HCT116 (cell line): ENCODE data around the gene MTIF3. TPM values are rescaled to one million over a fixed set of nuclear protein-coding genes. Genes with fewer than 3 reads are reported as not detected.
A peak's percentile ranks its signal among the peaks of the same experiment; 100 is the strongest.

ENCODE experiments used
- ATAC-seq: fragments of 200-7000 bp; cut with Tn5 transposase; 2 replicates; pipeline ENCODE4 v1.9.1; 2020; ENCODE audit warnings: mild to moderate bottlenecking, moderate library complexity
- BruUV-seq: library from RNA; stranded (reverse); fragments of 400-500 nt; replicated peaks from 2 replicates; lab custom pipeline; 2021; lab: Mats Ljungman, UMichigan
- CTCF ChIA-PET: fragments of 300-600 bp; sonication (Branson Sonifier 250); formaldehyde crosslinking; loops from one replicate; lab custom pipeline; 2021; ENCODE audit warnings: antibody characterized with exemption; lab: Charles Lee
- POLR2A ChIA-PET: fragments of 300-600, 350-600 bp; sonication (Branson Sonifier 250); formaldehyde crosslinking; loops from one replicate; lab custom pipeline; 2021; ENCODE audit warnings: antibody characterized with exemption; lab: Charles Lee
- RAD21 ChIA-PET, 2 experiments: fragments of 300-600 bp; sonication (Branson Sonifier 250); formaldehyde crosslinking; loops; one replicate each; lab custom pipeline; 2023; ENCODE audit warnings: low total read pairs in 2 of 2; ENCODE audit not compliant: uncharacterized antibody in 2 of 2, unreplicated experiment in 2 of 2, low non-redundant PET in 1 of 2; lab: Charles Lee
- DNase-seq: peaks from one replicate; pipeline ENCODE4 v3.0.0-alpha.2; 2010; ENCODE audit warnings: low read depth, low spot score
- H2AFZ ChIP-seq: fragments of 200-600 bp; shearing (Covaris generic), sonication (generic); 2 replicates; pipeline ENCODE4 v1.6.1; 2017; ENCODE audit warnings: low read depth, mixed run types, mixed read lengths, antibody characterized with exemption, low read length; ENCODE audit not compliant: poor library complexity, severe bottlenecking
- H3K27ac ChIP-seq: 2 replicates; pipeline ENCODE4 v1.5.1; 2012; ENCODE audit warnings: low read depth, low read length
- H3K27me3 ChIP-seq: fragments of 200-600 bp; sonication (generic); 2 replicates; pipeline ENCODE4 v1.6.1; 2016; ENCODE audit warnings: mixed run types, low read length, mixed read lengths; ENCODE audit not compliant: insufficient read depth
- H3K36me3 ChIP-seq, 2 experiments: fragments of 200-500 bp in 1 of 2; fragments of 200-600 bp in 1 of 2; sonication (Bioruptor generic) in 1 of 2; sonication (generic) in 1 of 2; 2 replicates each; pipeline versions ENCODE4 v1.5.1 to v1.6.1; 2014 to 2016; ENCODE audit warnings: low read length in 2 of 2, inconsistent platforms in 1 of 2, mixed read lengths in 1 of 2, mixed run types in 1 of 2; ENCODE audit not compliant: insufficient read depth in 2 of 2, control insufficient read depth in 1 of 2
- H3K4me1 ChIP-seq, 2 experiments: fragments of 200-600 bp in 1 of 2; sonication (generic) in 1 of 2; 2 replicates each; pipeline versions ENCODE4 v1.5.1 to v1.6.1; 2012 to 2017; ENCODE audit warnings: low read length in 2 of 2, inconsistent platforms in 1 of 2, mild to moderate bottlenecking in 1 of 2, mixed read lengths in 1 of 2, mixed run types in 1 of 2, moderate library complexity in 1 of 2; ENCODE audit not compliant: insufficient read depth in 2 of 2, control insufficient read depth in 1 of 2
- H3K4me2 ChIP-seq: fragments of 200-600 bp; sonication (generic); 2 replicates; pipeline ENCODE4 v1.6.1; 2017; ENCODE audit warnings: mixed run types, low read length, mixed read lengths
- H3K4me3 ChIP-seq, 2 experiments: fragments of 200-600 bp in 1 of 2; sonication (generic) in 1 of 2; replicated peaks in 1 of 2; 2 replicates each; pipeline ENCODE4 v1.5.1; 2011 to 2016; ENCODE audit warnings: low read length in 2 of 2, control low read depth in 1 of 2, low read depth in 1 of 2, mild to moderate bottlenecking in 1 of 2, mixed read lengths in 1 of 2, mixed run types in 1 of 2
- H3K79me2 ChIP-seq: fragments of 200-600 bp; sonication (generic); 2 replicates; pipeline ENCODE4 v1.6.1; 2017; ENCODE audit warnings: mild to moderate bottlenecking, mixed run types, low read length, moderate library complexity, mixed read lengths; ENCODE audit not compliant: insufficient read depth
- H3K9ac ChIP-seq: fragments of 200-600 bp; sonication (generic); 2 replicates; pipeline ENCODE4 v1.6.1; 2016; ENCODE audit warnings: low read length, mixed read lengths
- H3K9me2 ChIP-seq: fragments of 200-600 bp; sonication (generic), shearing (Covaris generic); 2 replicates; pipeline ENCODE4 v1.6.1; 2017; ENCODE audit warnings: mixed run types, mild to moderate bottlenecking, moderate library complexity; ENCODE audit not compliant: insufficient read depth
- H3K9me3 ChIP-seq, 2 experiments: fragments of 200-500 bp in 1 of 2; fragments of 200-600 bp in 1 of 2; sonication (Bioruptor generic) in 1 of 2; sonication (generic) in 1 of 2; 2 replicates each; pipeline ENCODE4 v1.6.1; 2014 to 2017; ENCODE audit warnings: low read length in 2 of 2, mixed read lengths in 2 of 2, inconsistent platforms in 1 of 2, low read depth in 1 of 2, mild to moderate bottlenecking in 1 of 2, mixed run types in 1 of 2, moderate library complexity in 1 of 2; ENCODE audit not compliant: control insufficient read depth in 1 of 2, insufficient read depth in 1 of 2
- H4K20me1 ChIP-seq: fragments of 200-600 bp; sonication (generic), shearing (Covaris generic); 2 replicates; pipeline ENCODE4 v1.6.1; 2017; ENCODE audit warnings: mixed run types, mild to moderate bottlenecking, moderate library complexity; ENCODE audit not compliant: insufficient read depth
- EZH2phosphoT487 ChIP-seq: fragments of 200-600 bp; IDR thresholded peaks from 2 replicates; pipeline ENCODE4 v1.6.1; 2018; ENCODE audit warnings: antibody characterized with exemption, borderline replicate concordance
- FOSL1 ChIP-seq: IDR thresholded peaks from 2 replicates; pipeline ENCODE4 v1.6.1; 2012; ENCODE audit warnings: low read depth
- POLR2AphosphoS5 ChIP-seq: IDR thresholded peaks from 2 replicates; pipeline ENCODE4 v1.6.1; 2011; ENCODE audit warnings: mild to moderate bottlenecking, low read depth, low read length, moderate library complexity
- RAD21 ChIP-seq: IDR thresholded peaks from 2 replicates; pipeline ENCODE4 v1.6.1; 2012; ENCODE audit warnings: low read depth, mild to moderate bottlenecking
- REST ChIP-seq: IDR thresholded peaks from 2 replicates; pipeline ENCODE4 v1.6.1; 2012; ENCODE audit warnings: low read depth
- SIN3A ChIP-seq: IDR thresholded peaks from 2 replicates; pipeline ENCODE4 v1.6.1; 2012; ENCODE audit warnings: low read depth
- intact Hi-C: fragments of 100-400 bp; cut with micrococcal nuclease; formaldehyde crosslinking; loops from 2 replicates; pipeline ENCODE4 v1.10.0; 2022
- total RNA-seq: library from RNA; stranded (reverse); gene quantifications from one replicate; pipeline ENCODE4 v1.2.1, GENCODE V29; 2021; ENCODE audit not compliant: unreplicated experiment
- TF ChIP-seq, protein P1 (sequence below): IDR thresholded peaks from 2 replicates; pipeline ENCODE4 v1.6.1; 2012
- TF ChIP-seq, protein P2 (sequence below), 3 experiments: fragments of 200-600 bp in 1 of 3; sonication (generic) in 1 of 3; IDR thresholded peaks in 2 of 3; conservative IDR thresholded peaks in 1 of 3; 2 replicates each; pipeline ENCODE4 v1.5.1; 2012 to 2017; ENCODE audit warnings: low read depth in 2 of 3, low read length in 2 of 3, antibody characterized with exemption in 1 of 3, borderline replicate concordance in 1 of 3, control low read depth in 1 of 3, mild to moderate bottlenecking in 1 of 3, mixed read lengths in 1 of 3, mixed run types in 1 of 3, moderate library complexity in 1 of 3; ENCODE audit not compliant: insufficient read depth in 1 of 3

The MTIF3 gene
- total RNA-seq, 1 experiment from 2014 or later: 27.8 TPM

- ChIA-PET POLR2A (no interaction called here), CTCF (no interaction called here), RAD21 (no interaction called here)
- H3K27me3 ChIP-seq: peaks cover 7% of the 10 kb centered on the region; the same call in 1 of the 2 replicates
- H3K9ac ChIP-seq: no peak overlapping the region
- H3K36me3 ChIP-seq: no peaks in the 10 kb centered on the region
- BruUV-seq: no TSS peak
- no peaks in the 10 kb centered on the region for H4K20me1 ChIP-seq
- no peaks in the 10 kb centered on the region for H3K9me2 ChIP-seq
- intact Hi-C loops: no loop called here
- no peak for ATAC-seq
- H3K4me2 ChIP-seq: no peak overlapping the region
- H3K4me3 ChIP-seq: no peak overlapping the region
- H2AFZ ChIP-seq: no peak overlapping the region
- TF ChIP-seq REST (no peak), FOSL1 (no peak), POLR2AphosphoS5 (no peak)
- H3K79me2 ChIP-seq: no peaks in the 10 kb centered on the region
- H3K4me1 ChIP-seq: peaks cover 0 to 5% of the 10 kb centered on the region in 2 experiments; a peak in 2 of 4 replicates
- DNase-seq: no peak
- no peaks in the 10 kb centered on the region for H3K9me3 ChIP-seq
- H3K27ac ChIP-seq: no peak overlapping the region
Observed at GRCh38 chr13:27408074-27408473, 42.3 kb downstream of the MTIF3 start.

GRCh38 chr13:27406178-27406939, 44.0 kb downstream of the MTIF3 start:
- H3K79me2 ChIP-seq: no peaks in the 10 kb centered on the region
- TF ChIP-seq, protein P1, sequence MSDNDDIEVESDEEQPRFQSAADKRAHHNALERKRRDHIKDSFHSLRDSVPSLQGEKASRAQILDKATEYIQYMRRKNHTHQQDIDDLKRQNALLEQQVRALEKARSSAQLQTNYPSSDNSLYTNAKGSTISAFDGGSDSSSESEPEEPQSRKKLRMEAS: peak; percentile 62; the same call in 1 of the 2 replicates
- no peak for TF ChIP-seq SIN3A
- TF ChIP-seq, protein P2, sequence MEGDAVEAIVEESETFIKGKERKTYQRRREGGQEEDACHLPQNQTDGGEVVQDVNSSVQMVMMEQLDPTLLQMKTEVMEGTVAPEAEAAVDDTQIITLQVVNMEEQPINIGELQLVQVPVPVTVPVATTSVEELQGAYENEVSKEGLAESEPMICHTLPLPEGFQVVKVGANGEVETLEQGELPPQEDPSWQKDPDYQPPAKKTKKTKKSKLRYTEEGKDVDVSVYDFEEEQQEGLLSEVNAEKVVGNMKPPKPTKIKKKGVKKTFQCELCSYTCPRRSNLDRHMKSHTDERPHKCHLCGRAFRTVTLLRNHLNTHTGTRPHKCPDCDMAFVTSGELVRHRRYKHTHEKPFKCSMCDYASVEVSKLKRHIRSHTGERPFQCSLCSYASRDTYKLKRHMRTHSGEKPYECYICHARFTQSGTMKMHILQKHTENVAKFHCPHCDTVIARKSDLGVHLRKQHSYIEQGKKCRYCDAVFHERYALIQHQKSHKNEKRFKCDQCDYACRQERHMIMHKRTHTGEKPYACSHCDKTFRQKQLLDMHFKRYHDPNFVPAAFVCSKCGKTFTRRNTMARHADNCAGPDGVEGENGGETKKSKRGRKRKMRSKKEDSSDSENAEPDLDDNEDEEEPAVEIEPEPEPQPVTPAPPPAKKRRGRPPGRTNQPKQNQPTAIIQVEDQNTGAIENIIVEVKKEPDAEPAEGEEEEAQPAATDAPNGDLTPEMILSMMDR (IDR thresholded peaks at IDR 0.05 in 2 of 3, conservative IDR thresholded peaks at IDR 0.05 in 1 of 3; ENCODE audit: borderline replicate concordance in 1 of 3, insufficient read depth in 1 of 3, low read depth in 2 of 3, low read length in 2 of 3): peak; percentile 61 to 70 (median 63); a peak in 5 of 6 replicates
- no peak for TF ChIP-seq EZH2phosphoT487
- TF ChIP-seq RAD21: peak; percentile 71
- no peak overlapping the region for H3K27ac ChIP-seq
- no TSS peak for BruUV-seq
- peak overlapping the region; percentile 17; the same call in 1 of the 2 replicates for H3K4me2 ChIP-seq
- H3K36me3 ChIP-seq: no peaks in the 10 kb centered on the region
- no peak overlapping the region for H3K4me3 ChIP-seq
- H3K9me3 ChIP-seq: no peaks in the 10 kb centered on the region
- H3K27me3 ChIP-seq: no peaks in the 10 kb centered on the region
- CTCF ChIA-PET: interaction anchor here (1.4 to 1.9 kb wide), 4 partner anchors 19 to 459 kb away, joined by 4 to 16 read pairs (median 6); no protein-coding TSS in a partner anchor
- ATAC-seq (peak; percentile 89), DNase-seq (no peak)
- POLR2A ChIA-PET: no interaction called here
- peaks cover 0 to 5% of the 10 kb centered on the region in 2 experiments; a peak in 2 of 4 replicates for H3K4me1 ChIP-seq
- H4K20me1 ChIP-seq: no peaks in the 10 kb centered on the region
- H3K9me2 ChIP-seq: no peaks in the 10 kb centered on the region
- H3K9ac ChIP-seq: no peak overlapping the region
- peak overlapping the region; percentile 10 for H2AFZ ChIP-seq
- intact Hi-C loops: loop anchor here (1.0 kb wide), 1 partner anchor 420 kb away; no protein-coding TSS in a partner anchor
- RAD21 ChIA-PET: no interaction called here
